ENCODE results near the gene ACY1. TPM values are rescaled to one million over a fixed set of nuclear protein-coding genes. Genes with fewer than 3 reads are reported as not detected.

ACY1 gene
- total and polyA plus RNA-seq, 2 of the 13 experiments (the other 11 are each of a cell fraction or from before 2014, with no cell fraction given): 113 to 162 TPM

DNA sequence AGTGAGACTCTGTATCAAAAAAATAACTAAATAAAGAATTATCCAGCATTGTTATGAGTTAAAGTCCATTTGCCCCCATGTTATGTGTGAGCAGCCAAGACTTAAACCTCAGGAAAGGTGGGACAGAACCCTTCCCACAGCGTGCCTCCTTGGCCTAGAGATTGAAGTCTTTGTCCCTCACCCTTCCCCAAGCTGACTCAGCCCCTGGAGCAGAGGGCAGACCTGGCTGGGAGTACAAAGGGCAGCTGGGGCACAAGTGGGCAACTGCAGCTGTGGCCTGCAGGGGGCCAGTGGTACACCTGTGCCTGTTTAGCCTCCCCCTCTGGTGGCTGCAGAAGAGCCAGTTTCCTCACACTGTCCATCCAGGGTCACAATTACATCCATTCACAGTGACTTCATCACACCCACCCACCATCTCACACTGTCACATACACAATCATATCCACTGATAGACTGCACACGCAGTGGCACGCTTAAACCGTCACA lies 940 bp upstream of the ACY1 start (continued):
- no peak for TF ChIP-seq ZNF562 (CRISPR knock-in tag; IDR thresholded peaks at IDR 0.05; ENCODE audit: borderline replicate concordance)
- no peak for TF ChIP-seq ATF7 (IDR thresholded peaks at IDR 0.05)
- no peak for TF ChIP-seq ATF7 (CRISPR knock-in tag; IDR thresholded peaks at IDR 0.05)
- TF ChIP-seq SKI (IDR thresholded peaks at IDR 0.05; ENCODE audit: partially characterized antibody): peak; percentile 61
- TF ChIP-seq MYC (CRISPR knock-in tag; IDR thresholded peaks at IDR 0.05; ENCODE audit: borderline replicate concordance): peak; percentile 87
- no peak for TF ChIP-seq ATM (IDR thresholded peaks at IDR 0.05; ENCODE audit: borderline replicate concordance)
- TF ChIP-seq, protein P1, sequence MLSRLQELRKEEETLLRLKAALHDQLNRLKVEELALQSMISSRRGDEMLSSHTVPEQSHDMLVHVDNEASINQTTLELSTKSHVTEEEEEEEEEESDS (CRISPR knock-in tag; IDR thresholded peaks at IDR 0.05; ENCODE audit: borderline replicate concordance): no peak
- TF ChIP-seq ZNF660 (CRISPR knock-in tag; IDR thresholded peaks at IDR 0.05; ENCODE audit: borderline replicate concordance, low read depth): no peak
- TF ChIP-seq NFKB2 (CRISPR knock-in tag; IDR thresholded peaks at IDR 0.05; ENCODE audit: borderline replicate concordance): peak; percentile 66; the same call in 1 of the 2 replicates
- TF ChIP-seq, protein P2, sequence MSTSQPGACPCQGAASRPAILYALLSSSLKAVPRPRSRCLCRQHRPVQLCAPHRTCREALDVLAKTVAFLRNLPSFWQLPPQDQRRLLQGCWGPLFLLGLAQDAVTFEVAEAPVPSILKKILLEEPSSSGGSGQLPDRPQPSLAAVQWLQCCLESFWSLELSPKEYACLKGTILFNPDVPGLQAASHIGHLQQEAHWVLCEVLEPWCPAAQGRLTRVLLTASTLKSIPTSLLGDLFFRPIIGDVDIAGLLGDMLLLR (CRISPR knock-in tag; IDR thresholded peaks at IDR 0.05): peak; percentile 51; the same call in 1 of the 2 replicates
- peak; percentile 96 for TF ChIP-seq CTCF (CRISPR knock-in tag; IDR thresholded peaks at IDR 0.05)
- TF ChIP-seq RFX3 (CRISPR knock-in tag; IDR thresholded peaks at IDR 0.05): no peak
- TF ChIP-seq, protein P3, sequence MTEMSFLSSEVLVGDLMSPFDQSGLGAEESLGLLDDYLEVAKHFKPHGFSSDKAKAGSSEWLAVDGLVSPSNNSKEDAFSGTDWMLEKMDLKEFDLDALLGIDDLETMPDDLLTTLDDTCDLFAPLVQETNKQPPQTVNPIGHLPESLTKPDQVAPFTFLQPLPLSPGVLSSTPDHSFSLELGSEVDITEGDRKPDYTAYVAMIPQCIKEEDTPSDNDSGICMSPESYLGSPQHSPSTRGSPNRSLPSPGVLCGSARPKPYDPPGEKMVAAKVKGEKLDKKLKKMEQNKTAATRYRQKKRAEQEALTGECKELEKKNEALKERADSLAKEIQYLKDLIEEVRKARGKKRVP (CRISPR knock-in tag; IDR thresholded peaks at IDR 0.05): no peak
- TF ChIP-seq, protein P4, sequence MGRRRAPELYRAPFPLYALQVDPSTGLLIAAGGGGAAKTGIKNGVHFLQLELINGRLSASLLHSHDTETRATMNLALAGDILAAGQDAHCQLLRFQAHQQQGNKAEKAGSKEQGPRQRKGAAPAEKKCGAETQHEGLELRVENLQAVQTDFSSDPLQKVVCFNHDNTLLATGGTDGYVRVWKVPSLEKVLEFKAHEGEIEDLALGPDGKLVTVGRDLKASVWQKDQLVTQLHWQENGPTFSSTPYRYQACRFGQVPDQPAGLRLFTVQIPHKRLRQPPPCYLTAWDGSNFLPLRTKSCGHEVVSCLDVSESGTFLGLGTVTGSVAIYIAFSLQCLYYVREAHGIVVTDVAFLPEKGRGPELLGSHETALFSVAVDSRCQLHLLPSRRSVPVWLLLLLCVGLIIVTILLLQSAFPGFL (CRISPR knock-in tag; IDR thresholded peaks at IDR 0.05): no peak
- TF ChIP-seq KMT2B (CRISPR knock-in tag; IDR thresholded peaks at IDR 0.05): peak; percentile 16; the same call in 1 of the 2 replicates
- TF ChIP-seq FOXA1 (IDR thresholded peaks at IDR 0.05): no peak
- TF ChIP-seq FOXA1 (CRISPR knock-in tag; IDR thresholded peaks at IDR 0.05): peak; percentile 38; the same call in 1 of the 2 replicates
- peak; percentile 63; the same call in 1 of the 2 replicates for TF ChIP-seq ZBTB25 (CRISPR knock-in tag; IDR thresholded peaks at IDR 0.05)
- peak; percentile 67; the same call in 1 of the 2 replicates for TF ChIP-seq MEIS2 (CRISPR knock-in tag; IDR thresholded peaks at IDR 0.05)
- TF ChIP-seq SMARCC2 (IDR thresholded peaks at IDR 0.05): no peak
- TF ChIP-seq CHD4 (IDR thresholded peaks at IDR 0.05; ENCODE audit: borderline replicate concordance, low read length): no peak
- TF ChIP-seq ZFX (CRISPR knock-in tag; IDR thresholded peaks at IDR 0.05; ENCODE audit: low read depth): peak; percentile 1
- peak; percentile 66; the same call in 1 of the 2 replicates for TF ChIP-seq CENPT (CRISPR knock-in tag; IDR thresholded peaks at IDR 0.05; ENCODE audit: low read depth)
- TF ChIP-seq KDM2A (CRISPR knock-in tag; IDR thresholded peaks at IDR 0.05; ENCODE audit: borderline replicate concordance, low read depth): no peak; the same call in 1 of the 2 replicates
- TF ChIP-seq MAFF (IDR thresholded peaks at IDR 0.05; ENCODE audit: low read depth, low read length): peak; percentile 56
- no peak for TF ChIP-seq ATAD3A (CRISPR knock-in tag; IDR thresholded peaks at IDR 0.05)
- no peak for TF ChIP-seq ZNF263 (CRISPR knock-in tag; IDR thresholded peaks at IDR 0.05)
- TF ChIP-seq RFXANK (CRISPR knock-in tag; IDR thresholded peaks at IDR 0.05): no peak

All from HepG2 (cell line).